HCT116 (cell line): ENCODE data around the gene STRA8. TPM values are rescaled to one million over a fixed set of nuclear protein-coding genes. Genes with fewer than 3 reads are reported as not detected.

Source experiments
- ATAC-seq: fragments of 200-7000 bp; cut with Tn5 transposase; 2 replicates; pipeline ENCODE4 v1.9.1; 2020; ENCODE audit warnings: mild to moderate bottlenecking, moderate library complexity
- BruUV-seq: library from RNA; stranded (reverse); fragments of 400-500 nt; replicated peaks from 2 replicates; lab custom pipeline; 2021; lab: Mats Ljungman, UMichigan
- CTCF ChIA-PET: fragments of 300-600 bp; sonication (Branson Sonifier 250); formaldehyde crosslinking; loops from one replicate; lab custom pipeline; 2021; ENCODE audit warnings: antibody characterized with exemption; lab: Charles Lee
- POLR2A ChIA-PET: fragments of 300-600, 350-600 bp; sonication (Branson Sonifier 250); formaldehyde crosslinking; loops from one replicate; lab custom pipeline; 2021; ENCODE audit warnings: antibody characterized with exemption; lab: Charles Lee
- RAD21 ChIA-PET, 2 experiments: fragments of 300-600 bp; sonication (Branson Sonifier 250); formaldehyde crosslinking; loops; one replicate each; lab custom pipeline; 2023; ENCODE audit warnings: low total read pairs in 2 of 2; ENCODE audit not compliant: uncharacterized antibody in 2 of 2, unreplicated experiment in 2 of 2, low non-redundant PET in 1 of 2; lab: Charles Lee
- DNase-seq: peaks from one replicate; pipeline ENCODE4 v3.0.0-alpha.2; 2010; ENCODE audit warnings: low read depth, low spot score
- H2AFZ ChIP-seq: fragments of 200-600 bp; shearing (Covaris generic), sonication (generic); 2 replicates; pipeline ENCODE4 v1.6.1; 2017; ENCODE audit warnings: low read depth, mixed run types, mixed read lengths, antibody characterized with exemption, low read length; ENCODE audit not compliant: poor library complexity, severe bottlenecking
- H3K27ac ChIP-seq: 2 replicates; pipeline ENCODE4 v1.5.1; 2012; ENCODE audit warnings: low read depth, low read length
- H3K27me3 ChIP-seq: fragments of 200-600 bp; sonication (generic); 2 replicates; pipeline ENCODE4 v1.6.1; 2016; ENCODE audit warnings: mixed run types, low read length, mixed read lengths; ENCODE audit not compliant: insufficient read depth
- H3K36me3 ChIP-seq, 2 experiments: fragments of 200-500 bp in 1 of 2; fragments of 200-600 bp in 1 of 2; sonication (Bioruptor generic) in 1 of 2; sonication (generic) in 1 of 2; 2 replicates each; pipeline versions ENCODE4 v1.5.1 to v1.6.1; 2014 to 2016; ENCODE audit warnings: low read length in 2 of 2, inconsistent platforms in 1 of 2, mixed read lengths in 1 of 2, mixed run types in 1 of 2; ENCODE audit not compliant: insufficient read depth in 2 of 2, control insufficient read depth in 1 of 2
- H3K4me1 ChIP-seq, 2 experiments: fragments of 200-600 bp in 1 of 2; sonication (generic) in 1 of 2; 2 replicates each; pipeline versions ENCODE4 v1.5.1 to v1.6.1; 2012 to 2017; ENCODE audit warnings: low read length in 2 of 2, inconsistent platforms in 1 of 2, mild to moderate bottlenecking in 1 of 2, mixed read lengths in 1 of 2, mixed run types in 1 of 2, moderate library complexity in 1 of 2; ENCODE audit not compliant: insufficient read depth in 2 of 2, control insufficient read depth in 1 of 2
- H3K4me2 ChIP-seq: fragments of 200-600 bp; sonication (generic); 2 replicates; pipeline ENCODE4 v1.6.1; 2017; ENCODE audit warnings: mixed run types, low read length, mixed read lengths
- H3K4me3 ChIP-seq, 2 experiments: fragments of 200-600 bp in 1 of 2; sonication (generic) in 1 of 2; replicated peaks in 1 of 2; 2 replicates each; pipeline ENCODE4 v1.5.1; 2011 to 2016; ENCODE audit warnings: low read length in 2 of 2, control low read depth in 1 of 2, low read depth in 1 of 2, mild to moderate bottlenecking in 1 of 2, mixed read lengths in 1 of 2, mixed run types in 1 of 2
- H3K79me2 ChIP-seq: fragments of 200-600 bp; sonication (generic); 2 replicates; pipeline ENCODE4 v1.6.1; 2017; ENCODE audit warnings: mild to moderate bottlenecking, mixed run types, low read length, moderate library complexity, mixed read lengths; ENCODE audit not compliant: insufficient read depth
- H3K9ac ChIP-seq: fragments of 200-600 bp; sonication (generic); 2 replicates; pipeline ENCODE4 v1.6.1; 2016; ENCODE audit warnings: low read length, mixed read lengths
- H3K9me2 ChIP-seq: fragments of 200-600 bp; sonication (generic), shearing (Covaris generic); 2 replicates; pipeline ENCODE4 v1.6.1; 2017; ENCODE audit warnings: mixed run types, mild to moderate bottlenecking, moderate library complexity; ENCODE audit not compliant: insufficient read depth
- H3K9me3 ChIP-seq, 2 experiments: fragments of 200-500 bp in 1 of 2; fragments of 200-600 bp in 1 of 2; sonication (Bioruptor generic) in 1 of 2; sonication (generic) in 1 of 2; 2 replicates each; pipeline ENCODE4 v1.6.1; 2014 to 2017; ENCODE audit warnings: low read length in 2 of 2, mixed read lengths in 2 of 2, inconsistent platforms in 1 of 2, low read depth in 1 of 2, mild to moderate bottlenecking in 1 of 2, mixed run types in 1 of 2, moderate library complexity in 1 of 2; ENCODE audit not compliant: control insufficient read depth in 1 of 2, insufficient read depth in 1 of 2
- H4K20me1 ChIP-seq: fragments of 200-600 bp; sonication (generic), shearing (Covaris generic); 2 replicates; pipeline ENCODE4 v1.6.1; 2017; ENCODE audit warnings: mixed run types, mild to moderate bottlenecking, moderate library complexity; ENCODE audit not compliant: insufficient read depth
- CTCF ChIP-seq, 3 experiments: fragments of 200-600 bp in 1 of 3; sonication (generic) in 1 of 3; IDR thresholded peaks in 2 of 3; conservative IDR thresholded peaks in 1 of 3; 2 replicates each; pipeline ENCODE4 v1.5.1; 2012 to 2017; ENCODE audit warnings: low read depth in 2 of 3, low read length in 2 of 3, antibody characterized with exemption in 1 of 3, borderline replicate concordance in 1 of 3, control low read depth in 1 of 3, mild to moderate bottlenecking in 1 of 3, mixed read lengths in 1 of 3, mixed run types in 1 of 3, moderate library complexity in 1 of 3; ENCODE audit not compliant: insufficient read depth in 1 of 3
- EGR1 ChIP-seq: IDR thresholded peaks from 2 replicates; pipeline ENCODE4 v1.6.1; 2012; ENCODE audit warnings: low read depth
- FOSL1 ChIP-seq: IDR thresholded peaks from 2 replicates; pipeline ENCODE4 v1.6.1; 2012; ENCODE audit warnings: low read depth
- JUND ChIP-seq: IDR thresholded peaks from 2 replicates; pipeline ENCODE4 v1.6.1; 2012
- MAX ChIP-seq: IDR thresholded peaks from 2 replicates; pipeline ENCODE4 v1.6.1; 2012
- RAD21 ChIP-seq: IDR thresholded peaks from 2 replicates; pipeline ENCODE4 v1.6.1; 2012; ENCODE audit warnings: low read depth, mild to moderate bottlenecking
- SIN3A ChIP-seq: IDR thresholded peaks from 2 replicates; pipeline ENCODE4 v1.6.1; 2012; ENCODE audit warnings: low read depth
- SRF ChIP-seq: IDR thresholded peaks from 2 replicates; pipeline ENCODE4 v1.6.1; 2012; ENCODE audit warnings: low read depth
- ZFX ChIP-seq: fragments of 450-650 bp; IDR thresholded peaks from 2 replicates; pipeline ENCODE4 v1.6.1; 2017
- intact Hi-C: fragments of 100-400 bp; cut with micrococcal nuclease; formaldehyde crosslinking; loops from 2 replicates; pipeline ENCODE4 v1.10.0; 2022
- total RNA-seq: library from RNA; stranded (reverse); gene quantifications from one replicate; pipeline ENCODE4 v1.2.1, GENCODE V29; 2021; ENCODE audit not compliant: unreplicated experiment

The STRA8 gene
- total RNA-seq, 1 experiment from 2014 or later: not detected

GRCh38 chr7:135286876-135287275 lies 53.2 kb downstream of the STRA8 start:
- Histone ChIP-seq H3K4me3 (no peak overlapping the region), H3K9ac (no peak overlapping the region), H3K27me3 (no peaks in the 10 kb centered on the region), H2AFZ (no peak overlapping the region), H3K9me2 (no peaks in the 10 kb centered on the region), H3K36me3 (no peaks in the 10 kb centered on the region), H4K20me1 (no peaks in the 10 kb centered on the region), H3K27ac (no peak overlapping the region), H3K4me1 (no peaks in the 10 kb centered on the region), H3K4me2 (no peak overlapping the region), H3K9me3 (no peaks in the 10 kb centered on the region), H3K79me2 (no peaks in the 10 kb centered on the region)
- ATAC-seq: no peak
- TF ChIP-seq CTCF (IDR thresholded peaks at IDR 0.05 in 2 of 3, conservative IDR thresholded peaks at IDR 0.05 in 1 of 3; ENCODE audit: borderline replicate concordance in 1 of 3, insufficient read depth in 1 of 3, low read depth in 2 of 3, low read length in 2 of 3) (no peak), ZFX (no peak), SIN3A (no peak), RAD21 (no peak)
- ChIA-PET POLR2A (no interaction called here), CTCF (no interaction called here), RAD21 (no interaction called here)
- BruUV-seq: no TSS peak
- no peak for DNase-seq
- intact Hi-C loops: loop anchor here (10.0 kb wide), 1 partner anchor 518 kb away; no protein-coding TSS in a partner anchor

- Histone ChIP-seq H3K36me3 (no peaks in the 10 kb centered on the region), H3K9ac (no peak overlapping the region), H3K4me3 (no peak overlapping the region), H3K4me1 (no peaks in the 10 kb centered on the region), H3K27me3 (no peaks in the 10 kb centered on the region), H2AFZ (no peak overlapping the region), H3K4me2 (no peak overlapping the region), H3K9me2 (no peaks in the 10 kb centered on the region), H3K27ac (no peak overlapping the region), H3K79me2 (no peaks in the 10 kb centered on the region), H4K20me1 (no peaks in the 10 kb centered on the region), H3K9me3 (no peaks in the 10 kb centered on the region)
- ChIA-PET POLR2A (no interaction called here), RAD21 (no interaction called here), CTCF (no interaction called here)
- no TSS peak for BruUV-seq
- no peak for TF ChIP-seq EGR1
- TF ChIP-seq SRF: no peak
- TF ChIP-seq RAD21: no peak
- no peak for TF ChIP-seq MAX
- TF ChIP-seq FOSL1: no peak
- no peak for TF ChIP-seq JUND
- no peak for TF ChIP-seq ZFX
- ATAC-seq (no peak), DNase-seq (no peak)
- intact Hi-C loops: no loop called here
Observed at GRCh38 chr7:135290594-135290993, 57.0 kb downstream of the STRA8 start.
